Mesothelial cell of epicardium (in vitro differentiated cells): Measurements from ENCODE around the gene PPARGC1A. TPM values are rescaled to one million over a fixed set of nuclear protein-coding genes. Genes with fewer than 3 reads are reported as not detected.

ENCODE experiments used
- DNase-seq, 2 experiments: peaks; one replicate each; pipeline ENCODE4 v3.0.0; 2021; ENCODE audit warnings: low spot score in 2 of 2; ENCODE audit not compliant: unreplicated experiment in 2 of 2
- H3K27ac Mint-ChIP-seq: 2 replicates; pipeline ENCODE4 v1.8.0; 2021; ENCODE audit warnings: mixed read lengths
- H3K27me3 Mint-ChIP-seq: 2 replicates; pipeline ENCODE4 v1.8.0; 2021; ENCODE audit warnings: low read depth, mixed read lengths
- H3K36me3 Mint-ChIP-seq: 2 replicates; pipeline ENCODE4 v1.8.0; 2021; ENCODE audit warnings: mixed read lengths
- H3K4me1 Mint-ChIP-seq: 2 replicates; pipeline ENCODE4 v1.8.0; 2021; ENCODE audit warnings: mixed read lengths
- H3K4me3 Mint-ChIP-seq: 2 replicates; pipeline ENCODE4 v1.8.0; 2021; ENCODE audit warnings: mild to moderate bottlenecking, moderate library complexity, mixed read lengths
- H3K9me3 Mint-ChIP-seq: 2 replicates; pipeline ENCODE4 v1.8.0; 2021; ENCODE audit warnings: mixed read lengths
- total RNA-seq: library from RNA; stranded (reverse); gene quantifications from 3 replicates; pipeline ENCODE4 v1.2.1, GENCODE V29; 2021
- TF ChIP-seq, protein P1 (sequence below): fragments of 200-600 bp; sonication (generic); IDR thresholded peaks from one replicate; pipeline ENCODE4 v1.5.0; 2021; ENCODE audit warnings: antibody characterized with exemption; ENCODE audit not compliant: unreplicated experiment

Gene PPARGC1A
- total RNA-seq, 1 donor from 2014 or later = 3.7 TPM

DNA sequence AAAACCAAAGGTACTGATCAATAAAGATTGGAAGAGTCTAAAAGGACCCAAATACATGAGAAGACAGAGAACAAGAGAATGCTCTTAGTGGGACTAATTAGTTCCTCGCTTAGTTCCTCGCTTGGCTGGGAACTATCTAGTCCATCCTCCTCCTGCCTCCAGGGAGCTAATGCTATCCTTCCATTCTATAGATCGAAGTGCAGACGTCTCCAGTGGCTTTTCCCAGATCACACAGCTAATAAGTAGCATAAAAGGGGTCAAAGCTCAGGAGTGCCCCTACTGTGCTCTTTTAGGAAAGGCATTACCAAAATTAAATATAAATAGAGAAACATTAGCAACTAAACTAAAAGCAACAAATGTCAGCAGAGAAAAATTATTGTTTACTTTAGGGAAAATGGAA, 42.3 kb upstream of the PPARGC1A start:
- DNase-seq = no peak
- H3K27me3 Mint-ChIP-seq = no peaks in the 10 kb centered on the region
- no peaks in the 10 kb centered on the region for H3K36me3 Mint-ChIP-seq
- TF ChIP-seq, protein P1, sequence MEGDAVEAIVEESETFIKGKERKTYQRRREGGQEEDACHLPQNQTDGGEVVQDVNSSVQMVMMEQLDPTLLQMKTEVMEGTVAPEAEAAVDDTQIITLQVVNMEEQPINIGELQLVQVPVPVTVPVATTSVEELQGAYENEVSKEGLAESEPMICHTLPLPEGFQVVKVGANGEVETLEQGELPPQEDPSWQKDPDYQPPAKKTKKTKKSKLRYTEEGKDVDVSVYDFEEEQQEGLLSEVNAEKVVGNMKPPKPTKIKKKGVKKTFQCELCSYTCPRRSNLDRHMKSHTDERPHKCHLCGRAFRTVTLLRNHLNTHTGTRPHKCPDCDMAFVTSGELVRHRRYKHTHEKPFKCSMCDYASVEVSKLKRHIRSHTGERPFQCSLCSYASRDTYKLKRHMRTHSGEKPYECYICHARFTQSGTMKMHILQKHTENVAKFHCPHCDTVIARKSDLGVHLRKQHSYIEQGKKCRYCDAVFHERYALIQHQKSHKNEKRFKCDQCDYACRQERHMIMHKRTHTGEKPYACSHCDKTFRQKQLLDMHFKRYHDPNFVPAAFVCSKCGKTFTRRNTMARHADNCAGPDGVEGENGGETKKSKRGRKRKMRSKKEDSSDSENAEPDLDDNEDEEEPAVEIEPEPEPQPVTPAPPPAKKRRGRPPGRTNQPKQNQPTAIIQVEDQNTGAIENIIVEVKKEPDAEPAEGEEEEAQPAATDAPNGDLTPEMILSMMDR = no peak
- H3K4me3 Mint-ChIP-seq = no peak overlapping the region
- peaks cover 12% of the 10 kb centered on the region for H3K4me1 Mint-ChIP-seq
- no peak overlapping the region for H3K27ac Mint-ChIP-seq
- H3K9me3 Mint-ChIP-seq = no peaks in the 10 kb centered on the region

DNA sequence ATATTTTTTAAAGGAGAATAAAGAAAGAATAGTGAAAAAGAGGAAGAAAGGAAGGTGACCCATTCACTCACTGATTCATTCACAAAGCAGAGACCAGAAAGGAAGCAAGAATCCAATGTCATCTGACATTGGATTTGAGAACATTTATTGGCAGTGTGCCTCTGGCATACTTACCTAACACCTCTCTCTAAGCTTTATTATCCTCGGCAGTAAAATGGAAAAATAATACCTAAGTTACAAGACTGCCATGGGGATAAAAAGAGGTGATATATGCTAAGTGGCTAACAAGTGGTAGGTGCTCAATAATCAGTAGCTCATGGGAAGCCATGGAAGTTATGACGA, 41.6 kb upstream of the PPARGC1A start:
- TF ChIP-seq, protein P1 = no peak
- no peak for DNase-seq
- no peaks in the 10 kb centered on the region for H3K9me3 Mint-ChIP-seq
- peaks cover 12% of the 10 kb centered on the region for H3K4me1 Mint-ChIP-seq
- no peak overlapping the region for H3K27ac Mint-ChIP-seq
- no peaks in the 10 kb centered on the region for H3K36me3 Mint-ChIP-seq
- H3K4me3 Mint-ChIP-seq = no peak overlapping the region
- H3K27me3 Mint-ChIP-seq = no peaks in the 10 kb centered on the region

DNA sequence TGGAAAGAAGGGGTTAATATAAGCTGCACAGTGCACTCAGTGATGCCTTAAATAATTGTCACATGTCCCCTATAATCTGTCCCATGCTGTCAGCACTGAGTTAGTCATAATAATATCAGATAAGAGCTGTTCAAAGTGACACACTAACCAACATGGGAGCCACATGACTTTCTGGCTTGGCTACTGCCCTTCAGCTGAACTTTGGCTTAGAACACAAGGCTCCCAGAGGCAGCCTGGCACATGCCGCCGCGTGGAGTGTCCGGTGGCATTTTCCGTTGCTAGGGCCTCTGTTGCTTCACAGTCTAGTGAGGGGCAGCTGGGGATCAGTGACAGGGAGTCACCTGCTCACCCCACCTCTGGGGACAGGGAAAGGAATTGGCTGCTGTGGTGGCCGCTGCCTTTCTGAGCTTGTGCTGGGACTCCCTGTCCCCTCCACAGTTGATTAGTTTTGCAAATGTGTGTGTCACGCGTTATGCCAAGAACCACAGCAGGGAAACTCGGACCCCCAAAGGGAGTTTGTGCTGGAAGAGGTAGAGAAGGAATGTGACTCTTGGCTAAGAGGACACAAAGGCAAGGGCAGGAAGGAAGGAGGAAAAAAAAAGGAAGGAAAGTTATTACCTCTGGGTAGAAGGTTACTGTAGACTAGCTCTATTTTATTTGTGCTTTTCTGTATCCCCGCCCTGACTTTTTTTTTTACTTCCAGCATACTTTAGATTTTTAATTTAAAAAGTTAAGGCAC, 41.1 kb upstream of the PPARGC1A start:
- Mint-ChIP-seq H3K4me3 (no peak overlapping the region), H3K9me3 (no peaks in the 10 kb centered on the region), H3K27me3 (no peaks in the 10 kb centered on the region), H3K36me3 (no peaks in the 10 kb centered on the region), H3K4me1 (peaks cover 12% of the 10 kb centered on the region), H3K27ac (no peak overlapping the region)
- no peak for DNase-seq
- TF ChIP-seq, protein P1 = no peak

DNA sequence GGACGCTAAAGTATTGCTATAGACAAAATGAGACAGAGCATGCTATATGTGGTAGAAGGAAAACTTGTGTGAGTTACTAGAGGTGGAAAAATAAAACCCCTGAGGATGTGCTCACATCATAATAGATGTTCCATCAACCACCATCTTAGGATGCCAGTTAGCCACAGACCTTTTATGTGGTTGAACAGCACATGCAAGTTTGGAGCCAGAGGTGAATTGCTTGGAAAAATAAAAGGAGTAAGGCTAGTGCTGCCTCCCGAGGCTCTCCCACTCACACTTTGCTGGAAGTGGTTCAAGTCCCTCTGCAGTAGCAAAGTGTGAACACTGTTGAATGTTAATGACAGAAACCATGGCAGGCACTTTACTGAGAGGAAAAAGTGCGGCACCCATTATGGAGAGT, 39.4 kb upstream of the PPARGC1A start:
- DNase-seq = no peak
- no peaks in the 10 kb centered on the region for H3K36me3 Mint-ChIP-seq
- TF ChIP-seq, protein P1 = no peak
- no peaks in the 10 kb centered on the region for H3K9me3 Mint-ChIP-seq
- H3K27ac Mint-ChIP-seq = no peak overlapping the region
- peaks cover 12% of the 10 kb centered on the region for H3K4me1 Mint-ChIP-seq
- H3K27me3 Mint-ChIP-seq = no peaks in the 10 kb centered on the region
- H3K4me3 Mint-ChIP-seq = no peak overlapping the region

DNA sequence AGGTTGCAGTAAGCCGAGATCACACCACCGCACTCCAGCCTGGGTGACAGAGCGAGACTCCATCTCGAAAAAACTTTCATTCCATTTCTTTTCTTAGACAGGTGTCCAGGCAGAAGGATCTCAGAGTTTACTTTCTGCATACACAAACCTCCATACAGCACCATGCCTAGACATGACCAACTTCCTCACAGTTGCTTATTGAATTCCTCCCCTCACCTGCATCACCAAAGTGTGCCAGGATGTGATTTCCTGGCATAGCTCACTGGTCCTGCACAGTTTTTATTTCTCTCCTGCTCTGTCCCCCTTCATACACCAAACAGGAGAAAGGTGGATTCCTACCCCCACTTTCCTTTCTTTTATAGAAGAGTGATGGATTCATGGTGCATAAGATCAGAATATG, 34.7 kb upstream of the PPARGC1A start:
- Mint-ChIP-seq H3K27ac (no peak overlapping the region), H3K4me3 (no peak overlapping the region), H3K36me3 (no peaks in the 10 kb centered on the region), H3K4me1 (peaks cover 10% of the 10 kb centered on the region), H3K27me3 (peaks cover 2% of the 10 kb centered on the region), H3K9me3 (no peaks in the 10 kb centered on the region)
- TF ChIP-seq, protein P1 = no peak
- DNase-seq = no peak

DNA sequence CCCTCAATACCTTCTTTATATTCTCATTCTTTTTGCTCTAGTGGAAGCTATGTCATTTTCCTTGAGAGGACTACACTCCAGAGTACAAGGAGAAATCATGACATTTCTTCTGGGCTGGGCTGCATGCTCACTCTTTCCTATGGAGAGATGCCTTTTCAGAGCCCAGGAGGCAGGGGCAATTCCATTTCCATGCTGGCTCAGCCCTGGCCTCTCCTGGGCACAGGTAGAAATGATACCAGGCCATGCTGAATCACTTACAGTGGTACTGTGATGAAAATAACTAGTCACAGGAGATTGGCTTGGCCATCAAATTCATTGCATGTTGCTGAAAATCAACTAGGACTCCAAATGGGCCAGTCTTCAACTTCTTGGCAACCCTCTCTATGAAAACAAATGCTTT, 34.0 kb upstream of the PPARGC1A start:
- Mint-ChIP-seq H3K27ac (no peak overlapping the region), H3K36me3 (no peaks in the 10 kb centered on the region), H3K4me1 (peaks cover 10% of the 10 kb centered on the region), H3K27me3 (peaks cover 2% of the 10 kb centered on the region), H3K9me3 (no peaks in the 10 kb centered on the region), H3K4me3 (no peak overlapping the region)
- DNase-seq = no peak
- TF ChIP-seq, protein P1 = no peak
